Measurements from ENCODE around the gene CA10.

CA10 gene

GRCh38 chr17:51651513-51652298 is 506.8 kb downstream of the CA10 start:
- TF ChIP-seq CTCF (IDR thresholded peaks at IDR 0.05; ENCODE audit: insufficient read depth, low read length, poor library complexity, severe bottlenecking): no peak
- Histone ChIP-seq H3K36me3 (ENCODE audit: control insufficient read depth, insufficient read depth, low read length) (no peaks in the 10 kb centered on the region), H3K27me3 (replicated peaks; ENCODE audit: control insufficient read depth, insufficient read depth, low read length) (no peaks in the 10 kb centered on the region; the same call in 1 of the 2 replicates), H3K4me3 (replicated peaks; ENCODE audit: low read depth, low read length) (no peak overlapping the region)
- no peak for DNase-seq (ENCODE audit: extremely low read depth, insufficient read length)

- DNase-seq (ENCODE audit: extremely low read depth, insufficient read length): no peak
- Histone ChIP-seq H3K4me3 (replicated peaks; ENCODE audit: low read depth, low read length) (no peak overlapping the region), H3K36me3 (ENCODE audit: control insufficient read depth, insufficient read depth, low read length) (no peaks in the 10 kb centered on the region), H3K27me3 (replicated peaks; ENCODE audit: control insufficient read depth, insufficient read depth, low read length) (no peaks in the 10 kb centered on the region; the same call in 1 of the 2 replicates)
- no peak for TF ChIP-seq CTCF (IDR thresholded peaks at IDR 0.05; ENCODE audit: insufficient read depth, low read length, poor library complexity, severe bottlenecking)
Observed at GRCh38 chr17:51650772-51651171, 507.7 kb downstream of the CA10 start.

- no peak for TF ChIP-seq CTCF (IDR thresholded peaks at IDR 0.05; ENCODE audit: insufficient read depth, low read length, poor library complexity, severe bottlenecking)
- H3K4me3 ChIP-seq (replicated peaks; ENCODE audit: low read depth, low read length): no peak overlapping the region
- H3K36me3 ChIP-seq (ENCODE audit: control insufficient read depth, insufficient read depth, low read length): no peaks in the 10 kb centered on the region
- no peaks in the 10 kb centered on the region; the same call in 1 of the 2 replicates for H3K27me3 ChIP-seq (replicated peaks; ENCODE audit: control insufficient read depth, insufficient read depth, low read length)
- DNase-seq (ENCODE audit: extremely low read depth, insufficient read length): no peak
Observed at GRCh38 chr17:51650202-51650601, 508.3 kb downstream of the CA10 start.

GRCh38 chr17:51647826-51648225 is 510.7 kb downstream of the CA10 start:
- no peak for TF ChIP-seq CTCF (IDR thresholded peaks at IDR 0.05; ENCODE audit: insufficient read depth, low read length, poor library complexity, severe bottlenecking)
- no peaks in the 10 kb centered on the region for H3K36me3 ChIP-seq (ENCODE audit: control insufficient read depth, insufficient read depth, low read length)
- no peak for DNase-seq (ENCODE audit: extremely low read depth, insufficient read length)
- no peak overlapping the region for H3K4me3 ChIP-seq (replicated peaks; ENCODE audit: low read depth, low read length)
- H3K27me3 ChIP-seq (replicated peaks; ENCODE audit: control insufficient read depth, insufficient read depth, low read length): no peaks in the 10 kb centered on the region; the same call in 1 of the 2 replicates

- H3K27me3 ChIP-seq (replicated peaks; ENCODE audit: control insufficient read depth, insufficient read depth, low read length): no peaks in the 10 kb centered on the region; the same call in 1 of the 2 replicates
- H3K36me3 ChIP-seq (ENCODE audit: control insufficient read depth, insufficient read depth, low read length): no peaks in the 10 kb centered on the region
- no peak overlapping the region for H3K4me3 ChIP-seq (replicated peaks; ENCODE audit: low read depth, low read length)
- no peak for DNase-seq (ENCODE audit: extremely low read depth, insufficient read length)
- no peak for TF ChIP-seq CTCF (IDR thresholded peaks at IDR 0.05; ENCODE audit: insufficient read depth, low read length, poor library complexity, severe bottlenecking)
Observed at GRCh38 chr17:51647067-51647466, 511.4 kb downstream of the CA10 start.
